Measurements from ENCODE around the gene HIRIP3. TPM values are rescaled to one million over a fixed set of nuclear protein-coding genes. Genes with fewer than 3 reads are reported as not detected.

Gene HIRIP3
- total RNA-seq, 1 experiment from 2014 or later = 18.9 TPM

DNA sequence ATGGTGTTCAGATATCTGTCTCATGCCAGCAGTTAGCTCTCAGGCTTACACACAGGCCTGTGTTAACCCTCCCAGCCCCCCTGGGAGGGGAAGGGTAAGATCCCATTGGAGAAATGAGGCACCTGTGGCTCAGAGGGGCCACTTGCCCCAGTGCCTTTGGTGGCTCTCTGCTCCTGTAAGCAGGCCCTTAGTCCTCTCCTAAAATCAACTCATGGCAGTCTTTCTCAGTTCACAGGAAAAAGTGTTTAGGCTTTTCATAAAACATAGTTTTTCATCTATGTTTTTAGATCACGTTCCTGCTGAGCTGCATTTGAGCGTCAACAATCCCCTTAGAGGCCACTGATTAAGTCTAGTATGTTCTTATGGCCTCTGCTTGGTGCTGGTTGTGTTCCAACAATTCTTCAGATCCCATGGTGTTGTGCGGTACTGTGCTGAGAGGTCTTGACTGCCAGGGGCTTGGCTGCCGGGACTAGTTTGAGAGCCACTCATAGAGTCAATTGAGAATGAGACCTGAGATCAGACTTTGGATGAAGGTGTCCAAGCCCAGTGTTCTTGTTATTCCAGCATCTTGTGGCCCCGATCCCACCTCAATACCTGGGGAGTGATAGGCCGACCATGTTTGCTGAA is 11.2 kb downstream of the HIRIP3 start:
- Mint-ChIP-seq H3K27ac (no peak overlapping the region), H3K4me1 (no peaks in the 10 kb centered on the region), H3K9me3 (no peaks in the 10 kb centered on the region), H3K4me3 (no peak overlapping the region), H3K27me3 (ENCODE audit: low read depth) (no peaks in the 10 kb centered on the region), H3K36me3 (peaks cover 68% of the 10 kb centered on the region)
- POLR2A ChIA-PET = no interaction called here
- DNase-seq (ENCODE audit: low spot score) = no peak
- CTCF ChIA-PET = no interaction called here
- ATAC-seq = no peak
- TF ChIP-seq GABPB1 (CRISPR knock-in tag; IDR thresholded peaks at IDR 0.05) = no peak

DNA sequence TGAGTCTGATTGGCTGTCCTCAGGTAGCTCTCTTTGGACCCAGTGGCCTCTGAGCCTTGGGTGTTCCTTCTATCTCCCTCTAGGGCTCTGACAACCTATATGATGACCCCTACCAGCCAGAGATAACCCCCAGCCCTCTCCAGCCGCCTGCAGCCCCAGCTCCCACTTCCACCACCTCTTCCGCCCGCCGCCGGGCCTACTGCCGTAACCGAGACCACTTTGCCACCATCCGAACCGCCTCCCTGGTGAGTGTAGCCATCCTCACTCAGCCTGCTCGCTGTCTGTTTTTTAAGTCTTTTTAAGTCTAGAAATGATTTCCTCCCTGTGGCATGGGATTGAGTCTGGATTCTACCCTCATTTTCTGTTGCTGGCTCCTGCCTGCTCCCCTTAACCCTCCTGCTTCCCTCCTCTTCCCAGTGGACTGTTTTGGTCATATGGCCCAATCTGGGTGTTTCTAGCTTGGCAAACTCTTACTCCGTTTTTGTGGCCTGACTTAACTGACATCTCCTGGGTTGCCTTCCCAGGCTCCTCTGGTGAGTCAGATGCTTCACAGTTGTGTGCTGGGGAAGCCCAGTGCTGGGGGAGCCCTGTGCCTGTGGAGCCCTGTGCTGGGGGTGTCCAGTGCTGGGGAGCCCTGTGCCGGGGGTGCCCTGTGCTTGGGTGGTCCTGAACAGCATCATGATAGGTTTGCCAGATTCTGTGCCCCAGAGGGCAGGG is 11.8 kb downstream of the HIRIP3 start:
- H3K4me1 Mint-ChIP-seq = no peaks in the 10 kb centered on the region
- no peak overlapping the region for H3K4me3 Mint-ChIP-seq
- H3K36me3 Mint-ChIP-seq = peaks cover 71% of the 10 kb centered on the region
- H3K27ac Mint-ChIP-seq = no peak overlapping the region
- no peak for ATAC-seq
- ChIA-PET CTCF (interaction anchor here (0.6 kb wide), 1 partner anchor 531 kb away, joined by 3 read pairs; no protein-coding TSS in a partner anchor), POLR2A (no interaction called here)
- TF ChIP-seq, protein P1, sequence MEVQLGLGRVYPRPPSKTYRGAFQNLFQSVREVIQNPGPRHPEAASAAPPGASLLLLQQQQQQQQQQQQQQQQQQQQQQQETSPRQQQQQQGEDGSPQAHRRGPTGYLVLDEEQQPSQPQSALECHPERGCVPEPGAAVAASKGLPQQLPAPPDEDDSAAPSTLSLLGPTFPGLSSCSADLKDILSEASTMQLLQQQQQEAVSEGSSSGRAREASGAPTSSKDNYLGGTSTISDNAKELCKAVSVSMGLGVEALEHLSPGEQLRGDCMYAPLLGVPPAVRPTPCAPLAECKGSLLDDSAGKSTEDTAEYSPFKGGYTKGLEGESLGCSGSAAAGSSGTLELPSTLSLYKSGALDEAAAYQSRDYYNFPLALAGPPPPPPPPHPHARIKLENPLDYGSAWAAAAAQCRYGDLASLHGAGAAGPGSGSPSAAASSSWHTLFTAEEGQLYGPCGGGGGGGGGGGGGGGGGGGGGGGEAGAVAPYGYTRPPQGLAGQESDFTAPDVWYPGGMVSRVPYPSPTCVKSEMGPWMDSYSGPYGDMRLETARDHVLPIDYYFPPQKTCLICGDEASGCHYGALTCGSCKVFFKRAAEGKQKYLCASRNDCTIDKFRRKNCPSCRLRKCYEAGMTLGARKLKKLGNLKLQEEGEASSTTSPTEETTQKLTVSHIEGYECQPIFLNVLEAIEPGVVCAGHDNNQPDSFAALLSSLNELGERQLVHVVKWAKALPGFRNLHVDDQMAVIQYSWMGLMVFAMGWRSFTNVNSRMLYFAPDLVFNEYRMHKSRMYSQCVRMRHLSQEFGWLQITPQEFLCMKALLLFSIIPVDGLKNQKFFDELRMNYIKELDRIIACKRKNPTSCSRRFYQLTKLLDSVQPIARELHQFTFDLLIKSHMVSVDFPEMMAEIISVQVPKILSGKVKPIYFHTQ (CRISPR knock-in tag; IDR thresholded peaks at IDR 0.05) = no peak
- TF ChIP-seq SMAD3 (CRISPR knock-in tag; IDR thresholded peaks at IDR 0.05; ENCODE audit: borderline replicate concordance) = no peak
- TF ChIP-seq, protein P2, sequence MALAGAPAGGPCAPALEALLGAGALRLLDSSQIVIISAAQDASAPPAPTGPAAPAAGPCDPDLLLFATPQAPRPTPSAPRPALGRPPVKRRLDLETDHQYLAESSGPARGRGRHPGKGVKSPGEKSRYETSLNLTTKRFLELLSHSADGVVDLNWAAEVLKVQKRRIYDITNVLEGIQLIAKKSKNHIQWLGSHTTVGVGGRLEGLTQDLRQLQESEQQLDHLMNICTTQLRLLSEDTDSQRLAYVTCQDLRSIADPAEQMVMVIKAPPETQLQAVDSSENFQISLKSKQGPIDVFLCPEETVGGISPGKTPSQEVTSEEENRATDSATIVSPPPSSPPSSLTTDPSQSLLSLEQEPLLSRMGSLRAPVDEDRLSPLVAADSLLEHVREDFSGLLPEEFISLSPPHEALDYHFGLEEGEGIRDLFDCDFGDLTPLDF (CRISPR knock-in tag; IDR thresholded peaks at IDR 0.05) = no peak
- TF ChIP-seq MYBL2 (CRISPR knock-in tag; IDR thresholded peaks at IDR 0.05) = no peak
- TF ChIP-seq, protein P3, sequence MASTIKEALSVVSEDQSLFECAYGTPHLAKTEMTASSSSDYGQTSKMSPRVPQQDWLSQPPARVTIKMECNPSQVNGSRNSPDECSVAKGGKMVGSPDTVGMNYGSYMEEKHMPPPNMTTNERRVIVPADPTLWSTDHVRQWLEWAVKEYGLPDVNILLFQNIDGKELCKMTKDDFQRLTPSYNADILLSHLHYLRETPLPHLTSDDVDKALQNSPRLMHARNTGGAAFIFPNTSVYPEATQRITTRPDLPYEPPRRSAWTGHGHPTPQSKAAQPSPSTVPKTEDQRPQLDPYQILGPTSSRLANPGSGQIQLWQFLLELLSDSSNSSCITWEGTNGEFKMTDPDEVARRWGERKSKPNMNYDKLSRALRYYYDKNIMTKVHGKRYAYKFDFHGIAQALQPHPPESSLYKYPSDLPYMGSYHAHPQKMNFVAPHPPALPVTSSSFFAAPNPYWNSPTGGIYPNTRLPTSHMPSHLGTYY (CRISPR knock-in tag; IDR thresholded peaks at IDR 0.05) = no peak
- TF ChIP-seq ZNF671 (CRISPR knock-in tag; IDR thresholded peaks at IDR 0.05) = no peak
- TF ChIP-seq SP1 (CRISPR knock-in tag; conservative IDR thresholded peaks at IDR 0.05) = no peak
- TF ChIP-seq, protein P4, sequence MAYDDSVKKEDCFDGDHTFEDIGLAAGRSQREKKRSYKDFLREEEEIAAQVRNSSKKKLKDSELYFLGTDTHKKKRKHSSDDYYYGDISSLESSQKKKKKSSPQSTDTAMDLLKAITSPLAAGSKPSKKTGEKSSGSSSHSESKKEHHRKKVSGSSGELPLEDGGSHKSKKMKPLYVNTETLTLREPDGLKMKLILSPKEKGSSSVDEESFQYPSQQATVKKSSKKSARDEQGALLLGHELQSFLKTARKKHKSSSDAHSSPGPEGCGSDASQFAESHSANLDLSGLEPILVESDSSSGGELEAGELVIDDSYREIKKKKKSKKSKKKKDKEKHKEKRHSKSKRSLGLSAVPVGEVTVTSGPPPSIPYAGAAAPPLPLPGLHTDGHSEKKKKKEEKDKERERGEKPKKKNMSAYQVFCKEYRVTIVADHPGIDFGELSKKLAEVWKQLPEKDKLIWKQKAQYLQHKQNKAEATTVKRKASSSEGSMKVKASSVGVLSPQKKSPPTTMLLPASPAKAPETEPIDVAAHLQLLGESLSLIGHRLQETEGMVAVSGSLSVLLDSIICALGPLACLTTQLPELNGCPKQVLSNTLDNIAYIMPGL (CRISPR knock-in tag; IDR thresholded peaks at IDR 0.05) = no peak
- TF ChIP-seq, protein P5, sequence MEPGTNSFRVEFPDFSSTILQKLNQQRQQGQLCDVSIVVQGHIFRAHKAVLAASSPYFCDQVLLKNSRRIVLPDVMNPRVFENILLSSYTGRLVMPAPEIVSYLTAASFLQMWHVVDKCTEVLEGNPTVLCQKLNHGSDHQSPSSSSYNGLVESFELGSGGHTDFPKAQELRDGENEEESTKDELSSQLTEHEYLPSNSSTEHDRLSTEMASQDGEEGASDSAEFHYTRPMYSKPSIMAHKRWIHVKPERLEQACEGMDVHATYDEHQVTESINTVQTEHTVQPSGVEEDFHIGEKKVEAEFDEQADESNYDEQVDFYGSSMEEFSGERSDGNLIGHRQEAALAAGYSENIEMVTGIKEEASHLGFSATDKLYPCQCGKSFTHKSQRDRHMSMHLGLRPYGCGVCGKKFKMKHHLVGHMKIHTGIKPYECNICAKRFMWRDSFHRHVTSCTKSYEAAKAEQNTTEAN (CRISPR knock-in tag; IDR thresholded peaks at IDR 0.05) = no peak
- TF ChIP-seq FOXK1 (CRISPR knock-in tag; IDR thresholded peaks at IDR 0.05) = no peak
- TF ChIP-seq NFYB (CRISPR knock-in tag; conservative IDR thresholded peaks at IDR 0.05; ENCODE audit: low read depth) = no peak
- H3K9me3 Mint-ChIP-seq = no peaks in the 10 kb centered on the region
- no peaks in the 10 kb centered on the region for H3K27me3 Mint-ChIP-seq (ENCODE audit: low read depth)
- DNase-seq (ENCODE audit: low spot score) = no peak

All from WTC11 (cell line).